H54 (cell line): ENCODE measurements around the gene FDX2.
"Not testable (repeated sequence)": the region's sequence is repeated elsewhere in the genome, so short reads cannot be mapped to it uniquely, and the experiment has no call there.

Experiments used
- DNase-seq: peaks from one replicate; pipeline ENCODE4 v3.0.0; 2011; ENCODE audit warnings: low spot score, mixed read lengths; ENCODE audit not compliant: insufficient read length
- FAIRE-seq: peaks from 3 replicates; lab custom pipeline; 2011; peaks lifted over from hg19 to GRCh38; lab: Jason Lieb, UNC
- POLR2A ChIP-seq: IDR thresholded peaks from 2 replicates; pipeline ENCODE4 v1.6.1; 2011; ENCODE audit warnings: low read depth, mild to moderate bottlenecking, low read length

The FDX2 gene

GRCh38 chr19:10339380-10339960, 23.7 kb upstream of the FDX2 start, which contains the start of gene ICAM3:
ICAM3 (minus strand) TSS chr19:10339624; CDS start chr19:10339614, 10 bp downstream.
- no peak for TF ChIP-seq POLR2A
- FAIRE-seq (no peak), DNase-seq (no peak)

- DNase-seq, result no peak
- no peak for FAIRE-seq
- TF ChIP-seq POLR2A, result no peak
Measured at GRCh38 chr19:10338940-10339339, 23.1 kb upstream of the FDX2 start.

- FAIRE-seq, DNase-seq: not testable (repeated sequence)
Measured at GRCh38 chr19:10336725-10337124, 20.9 kb upstream of the FDX2 start.

- TF ChIP-seq POLR2A, result no peak
- DNase-seq, result no peak
- no peak for FAIRE-seq
Measured at GRCh38 chr19:10335352-10335985, 19.7 kb upstream of the FDX2 start.

- peak; percentile 94 for DNase-seq
- FAIRE-seq, result no peak
Measured at GRCh38 chr19:10334588-10335351, 19.0 kb upstream of the FDX2 start.

GRCh38 chr19:10333758-10334587, 18.2 kb upstream of the FDX2 start:
- FAIRE-seq, result no peak
- no peak for TF ChIP-seq POLR2A
- no peak for DNase-seq

More at GRCh38 chr19:10334588-10335351, 19.0 kb upstream of the FDX2 start:
- TF ChIP-seq POLR2A, result peak; percentile 56; the same call in 1 of the 2 replicates

- peak; percentile 70 for TF ChIP-seq POLR2A
- FAIRE-seq, result no peak
- DNase-seq, result peak; percentile 91
Measured at GRCh38 chr19:10332965-10333757, 17.3 kb upstream of the FDX2 start, which contains the start of gene RAVER1. RAVER1 (minus strand) TSS chr19:10333529; CDS start chr19:10333507, 22 bp downstream.

GRCh38 chr19:10332158-10332964, 16.5 kb upstream of the FDX2 start:
- no peak for TF ChIP-seq POLR2A
- DNase-seq (no peak), FAIRE-seq (no peak)

- FAIRE-seq, result no peak
- DNase-seq, result no peak
- no peak for TF ChIP-seq POLR2A
Measured at GRCh38 chr19:10329555-10329954, 13.7 kb upstream of the FDX2 start.

- DNase-seq (no peak), FAIRE-seq (no peak)
- no peak for TF ChIP-seq POLR2A
Measured at GRCh38 chr19:10328558-10329429, 13.0 kb upstream of the FDX2 start.

- no peak for TF ChIP-seq POLR2A
- no peak for DNase-seq
- FAIRE-seq, result no peak
Measured at GRCh38 chr19:10327793-10328192, 12.0 kb upstream of the FDX2 start.

GRCh38 chr19:10325732-10326131, 9.9 kb upstream of the FDX2 start:
- TF ChIP-seq POLR2A, result no peak
- DNase-seq, result no peak
- no peak for FAIRE-seq
